HG02623 (cell line): ENCODE measurements around the gene RET.

Source experiments
- ATAC-seq: cut with Tn5 transposase; IDR thresholded peaks from one replicate; pipeline ENCODE4 v1.9.1; 2021; ENCODE audit warnings: moderate library complexity; ENCODE audit not compliant: unreplicated experiment

The RET gene

GRCh38 chr10:43044448-43044921 is 32.4 kb upstream of the RET start:
- ATAC-seq: no peak

DNA sequence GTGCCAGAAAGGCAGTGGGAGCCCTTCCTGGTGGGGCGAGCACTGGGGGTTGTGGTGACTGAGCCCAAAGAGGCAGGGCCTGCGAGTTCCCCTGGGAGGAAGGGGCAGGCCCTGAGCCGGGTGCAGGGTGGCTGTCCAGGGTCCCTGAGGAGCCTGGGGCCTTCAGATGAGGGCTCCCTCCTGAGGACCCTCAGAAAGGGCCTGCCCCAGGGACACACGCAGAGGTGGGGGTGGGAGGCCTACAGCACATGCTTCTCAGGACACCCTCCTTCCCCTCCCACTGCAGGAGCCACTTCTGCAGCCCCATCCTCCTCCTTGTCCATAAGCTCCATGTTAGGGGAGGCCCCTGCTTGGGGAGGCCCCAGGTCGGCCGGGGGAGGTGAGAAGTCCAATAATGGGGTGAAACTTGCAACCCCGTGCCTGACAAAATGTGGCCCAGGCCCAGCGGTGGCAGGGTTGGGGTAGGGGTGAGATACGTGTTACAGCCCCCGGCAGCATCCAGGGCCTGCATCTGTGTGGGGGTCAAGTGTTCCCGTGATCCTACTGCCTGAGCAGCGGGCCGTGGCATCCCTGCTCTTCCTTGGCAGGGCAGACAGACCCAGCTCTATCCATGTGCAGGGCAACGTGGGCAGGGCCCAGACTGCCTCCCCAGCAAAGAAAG is 31.8 kb upstream of the RET start:
- no peak for ATAC-seq

DNA sequence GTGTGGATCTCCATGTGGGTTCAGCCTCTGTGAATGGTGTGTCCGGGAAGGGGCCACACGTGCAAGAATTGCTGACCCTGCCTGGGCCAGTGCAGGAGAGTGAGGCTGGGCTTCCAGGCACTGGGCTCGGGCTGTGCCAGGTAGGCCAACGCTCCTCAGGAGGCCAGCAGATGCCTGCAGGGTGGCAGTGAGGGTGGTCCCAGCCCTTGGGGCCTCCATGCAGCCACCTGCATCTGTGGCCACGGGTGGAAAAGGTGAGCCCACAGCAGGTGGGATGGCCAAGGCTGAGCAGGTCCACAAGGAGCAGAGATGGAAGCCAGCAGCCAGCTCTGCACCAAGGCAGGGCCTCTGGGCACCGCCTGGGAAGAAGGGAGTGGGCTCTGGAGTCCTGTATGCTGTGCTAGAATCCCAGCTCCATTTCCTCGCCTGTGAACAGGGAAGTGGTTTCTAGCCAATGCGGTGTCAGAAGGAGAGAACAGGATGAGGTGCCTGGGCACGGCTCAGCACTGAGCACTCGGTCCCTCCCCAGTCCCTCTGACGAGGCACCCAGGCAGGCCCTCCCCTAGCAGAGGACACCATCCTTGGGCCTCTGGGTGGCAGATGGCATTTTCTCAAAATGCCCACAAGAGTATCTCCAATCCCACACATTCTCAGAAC is 31.1 kb upstream of the RET start:
- no peak for ATAC-seq

DNA sequence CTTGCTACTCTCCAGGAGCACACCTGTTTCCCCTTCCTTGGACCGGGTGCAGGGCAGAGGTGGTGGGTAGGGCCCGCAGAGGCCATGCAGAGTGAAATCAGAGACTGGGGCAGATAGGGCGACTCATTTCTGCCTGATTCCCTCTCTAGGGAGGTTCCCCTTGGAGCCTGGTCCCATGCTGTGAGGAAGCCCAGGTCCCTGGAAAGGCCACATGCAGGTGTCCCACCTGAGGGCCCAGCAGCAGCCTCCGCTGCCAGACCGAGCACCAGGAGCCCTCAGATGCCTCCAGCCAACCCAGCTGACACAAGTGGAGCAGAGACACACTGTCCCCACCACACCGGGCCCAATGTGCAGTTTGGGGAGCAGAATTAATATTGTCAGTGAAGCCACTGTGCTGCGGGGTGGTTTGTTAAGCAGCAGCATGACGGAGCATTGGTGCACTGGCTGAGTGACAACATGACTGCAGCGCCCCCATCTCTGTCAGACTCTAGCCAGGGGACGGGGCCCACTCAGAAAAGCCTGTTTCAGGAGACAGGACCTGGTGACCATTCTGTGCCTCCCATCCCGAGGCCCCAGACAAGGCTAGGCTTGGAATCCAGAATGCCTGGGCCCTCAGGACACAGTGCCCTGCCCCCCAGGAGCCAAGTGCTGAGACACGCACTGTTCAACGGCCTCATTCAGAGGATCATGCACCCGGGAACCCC is 30.4 kb upstream of the RET start:
- ATAC-seq: no peak

- no peak for ATAC-seq
These were observed 29.4 kb upstream of the RET start for GRCh38 chr10:43047288-43047970.

GRCh38 chr10:43048301-43049051 is 28.4 kb upstream of the RET start:
- ATAC-seq: no peak

DNA sequence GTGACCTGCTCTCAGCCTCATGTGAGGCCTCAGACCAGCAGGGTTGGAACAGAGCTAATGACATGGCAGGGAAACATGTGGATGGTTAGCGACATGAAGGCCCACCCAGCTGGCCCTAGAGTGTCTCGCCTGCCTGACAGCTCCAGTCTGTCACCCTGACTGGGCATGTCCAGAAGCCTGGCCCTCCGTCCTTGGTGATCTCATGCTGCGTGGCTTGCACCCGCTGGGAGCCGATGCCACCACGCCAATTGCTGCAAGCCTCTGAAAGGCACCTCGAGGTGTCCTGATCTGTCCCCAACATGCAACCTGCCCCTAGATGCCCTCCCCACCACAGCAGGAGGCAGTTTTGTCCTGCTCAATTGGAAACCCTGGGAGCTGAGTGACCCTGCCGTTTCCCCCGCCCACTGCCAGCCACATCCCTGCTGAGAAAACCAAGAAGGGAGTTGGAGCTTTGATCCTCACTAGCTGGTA is 27.8 kb upstream of the RET start:
- ATAC-seq: no peak

DNA sequence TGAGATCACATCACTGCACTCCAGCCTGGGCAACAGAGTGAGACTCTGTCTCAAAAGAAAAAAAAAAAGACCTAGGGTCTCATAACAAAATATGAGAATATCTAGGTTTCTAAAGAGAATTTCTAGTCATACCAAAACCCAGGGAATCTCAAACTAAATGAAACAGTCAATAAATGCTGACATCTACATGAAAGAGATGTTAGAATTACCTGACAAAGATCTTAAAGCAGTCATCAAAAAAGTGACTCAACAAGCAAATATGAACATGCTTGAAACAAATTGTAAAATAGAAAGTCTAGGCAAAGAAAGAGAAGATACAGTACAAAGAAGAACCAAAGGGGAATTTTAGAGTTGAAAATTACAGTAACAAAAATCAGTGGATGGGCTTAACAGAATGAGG is 26.9 kb upstream of the RET start:
- no peak for ATAC-seq

- no peak for ATAC-seq
These were observed 23.0 kb upstream of the RET start for GRCh38 chr10:43053825-43054224.

DNA sequence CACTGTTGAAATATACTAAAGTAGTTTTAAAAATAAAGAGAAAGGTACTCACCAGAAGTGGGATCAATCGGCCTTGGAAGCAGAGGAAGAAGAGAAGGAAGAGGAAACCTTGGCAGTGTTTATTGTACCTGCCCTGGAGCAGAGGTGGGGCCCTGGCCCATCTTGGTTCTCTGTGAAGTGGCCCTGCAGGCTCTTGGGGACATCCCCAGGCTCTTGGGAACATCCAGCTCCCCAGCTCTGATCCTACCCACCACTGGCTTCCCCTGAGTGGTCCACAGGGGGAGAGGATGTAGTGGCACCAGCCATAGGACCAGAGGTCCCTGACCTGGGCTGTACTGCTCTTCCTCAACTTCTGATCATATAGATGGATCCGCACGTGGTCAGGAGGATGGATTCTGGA is 22.3 kb upstream of the RET start:
- ATAC-seq: no peak

GRCh38 chr10:43055217-43055616 is 21.7 kb upstream of the RET start:
- no peak for ATAC-seq

GRCh38 chr10:43055991-43056567 is 20.8 kb upstream of the RET start:
- ATAC-seq: no peak

- ATAC-seq: no peak
These were observed 20.3 kb upstream of the RET start for GRCh38 chr10:43056568-43057011.

- ATAC-seq: no peak
These were observed 19.6 kb upstream of the RET start for GRCh38 chr10:43057231-43057711.

DNA sequence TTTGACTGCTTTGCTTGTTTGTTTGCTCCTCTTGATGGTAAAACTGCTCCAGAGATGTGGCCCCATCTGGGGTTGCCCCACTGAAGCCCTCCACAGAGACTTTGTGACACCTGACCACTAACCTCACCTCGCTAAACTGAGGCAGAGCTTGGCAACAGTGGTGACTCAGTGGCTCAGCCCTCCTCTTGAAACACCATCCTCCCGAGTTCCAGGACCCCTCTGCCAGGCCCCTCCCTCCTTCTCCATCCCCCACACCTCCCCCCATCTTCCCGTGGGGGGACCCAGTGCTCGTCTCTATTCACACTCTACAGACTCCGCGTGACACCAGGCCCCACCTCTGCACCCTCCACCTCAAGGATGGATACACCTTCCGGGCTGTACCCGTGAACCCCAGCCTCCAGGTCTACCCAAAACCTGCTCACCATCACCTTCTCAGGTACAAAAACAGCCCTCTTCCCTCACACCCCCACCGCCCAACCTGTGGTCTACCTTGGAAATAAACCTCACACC is 19.0 kb upstream of the RET start:
- ATAC-seq: no peak

- no peak for ATAC-seq
These were observed 18.0 kb upstream of the RET start for GRCh38 chr10:43058716-43059335.

DNA sequence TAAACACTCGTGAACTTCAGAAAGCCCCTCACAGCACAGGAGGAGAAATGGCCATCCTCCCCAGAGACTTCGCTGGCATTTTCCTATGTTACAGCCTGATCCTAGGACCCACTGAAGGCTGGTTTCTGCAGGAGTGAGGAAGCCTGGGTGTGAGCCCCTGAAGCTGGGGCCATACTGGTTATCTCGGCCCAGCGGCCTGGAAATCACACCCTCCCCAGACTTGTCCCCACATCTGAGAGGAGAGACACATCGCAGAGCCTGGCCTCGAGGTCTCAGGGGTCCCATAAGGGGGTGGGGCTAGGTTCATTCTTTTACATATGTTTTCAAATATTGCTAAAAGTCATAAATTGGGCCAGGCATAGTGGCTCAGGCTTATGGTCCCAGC is 17.5 kb upstream of the RET start:
- ATAC-seq: no peak

DNA sequence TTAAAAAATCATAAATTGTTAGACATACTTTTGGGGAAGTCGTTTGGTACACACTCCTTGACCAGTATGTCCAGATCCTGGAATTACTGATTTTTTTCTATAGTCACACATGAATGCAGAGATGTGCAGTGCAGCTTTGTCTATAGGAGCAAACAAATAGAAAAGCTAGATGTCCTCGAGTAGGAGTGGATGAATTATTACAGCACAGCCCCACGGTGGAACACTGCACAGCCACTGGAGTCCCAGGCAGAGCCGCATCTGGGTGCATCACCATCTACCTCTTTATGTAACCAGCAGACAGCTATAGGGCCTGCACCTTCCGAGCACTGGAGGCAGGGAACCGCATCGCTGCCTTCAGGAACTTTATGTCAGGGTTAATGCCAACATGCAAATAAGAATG is 17.0 kb upstream of the RET start:
- ATAC-seq: no peak

- ATAC-seq: no peak
These were observed 16.6 kb upstream of the RET start for GRCh38 chr10:43060291-43060690.

DNA sequence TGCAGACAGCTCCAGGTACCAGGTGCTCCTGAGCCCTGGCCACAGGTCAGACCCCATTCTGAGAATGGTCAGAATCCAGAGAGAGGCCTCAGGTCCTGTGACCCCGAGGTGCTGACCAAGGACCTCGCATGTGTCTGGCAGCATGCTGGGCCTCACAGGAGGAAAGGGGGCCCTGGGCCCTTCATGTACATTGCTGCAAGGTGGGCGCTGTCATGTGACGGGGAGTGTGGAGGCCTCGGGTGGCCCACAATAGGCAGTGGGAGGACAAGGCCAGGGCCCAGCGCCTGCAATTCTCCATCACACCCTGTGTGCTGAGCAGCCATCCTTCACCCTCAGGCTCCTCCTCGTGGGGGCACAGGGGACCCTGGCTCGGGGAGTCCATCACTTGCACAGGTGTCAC is 15.5 kb upstream of the RET start:
- no peak for ATAC-seq
